GM12892 (cell line): Measurements from ENCODE around the gene PGRMC2.

Experiments used
- POLR2A ChIP-seq: IDR thresholded peaks from 2 replicates; pipeline ENCODE4 v1.6.1; 2011; ENCODE audit warnings: low read depth, low read length, control low read depth
- POLR2AphosphoS5 ChIP-seq: IDR thresholded peaks from 2 replicates; pipeline ENCODE4 v1.6.1; 2011; ENCODE audit warnings: low read depth, low read length, control low read depth
- TAF1 ChIP-seq: IDR thresholded peaks from 2 replicates; pipeline ENCODE4 v1.6.1; 2011; ENCODE audit warnings: low read depth, mild to moderate bottlenecking, control low read depth, low read length, borderline replicate concordance

DNA sequence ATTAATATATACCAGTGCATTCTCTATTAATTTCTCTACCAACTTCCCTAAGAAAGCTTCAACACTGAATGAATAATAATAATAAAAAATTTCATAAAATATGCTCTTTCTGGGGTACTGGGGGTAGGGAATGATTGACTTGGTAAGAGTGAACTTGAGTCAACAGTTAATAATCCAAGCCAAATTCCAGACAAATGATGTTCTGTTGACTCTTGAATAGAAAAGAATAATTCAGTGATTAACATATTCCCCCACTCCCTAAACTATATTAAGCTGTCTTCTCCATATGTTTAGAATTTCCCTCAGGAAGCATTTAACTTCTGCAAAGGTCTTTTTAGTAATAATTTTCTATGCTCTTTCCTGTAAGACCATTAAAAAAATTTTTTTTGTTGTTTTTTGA is 12.3 kb downstream of the PGRMC2 start:
- TF ChIP-seq POLR2AphosphoS5: no peak
- TF ChIP-seq POLR2A: no peak
- TF ChIP-seq TAF1: no peak
